GM12801 (cell line): ENCODE data around the gene CACNA2D1.

Experiments
- TF ChIP-seq, protein P1 (sequence below): IDR thresholded peaks from one replicate; pipeline ENCODE4 v1.5.1; 2011; ENCODE audit warnings: control low read depth; ENCODE audit not compliant: insufficient read length; ENCODE audit errors: extremely low read depth

Gene CACNA2D1

GRCh38 chr7:82080254-82080927 lies 363.2 kb downstream of the CACNA2D1 start:
- TF ChIP-seq, protein P1, sequence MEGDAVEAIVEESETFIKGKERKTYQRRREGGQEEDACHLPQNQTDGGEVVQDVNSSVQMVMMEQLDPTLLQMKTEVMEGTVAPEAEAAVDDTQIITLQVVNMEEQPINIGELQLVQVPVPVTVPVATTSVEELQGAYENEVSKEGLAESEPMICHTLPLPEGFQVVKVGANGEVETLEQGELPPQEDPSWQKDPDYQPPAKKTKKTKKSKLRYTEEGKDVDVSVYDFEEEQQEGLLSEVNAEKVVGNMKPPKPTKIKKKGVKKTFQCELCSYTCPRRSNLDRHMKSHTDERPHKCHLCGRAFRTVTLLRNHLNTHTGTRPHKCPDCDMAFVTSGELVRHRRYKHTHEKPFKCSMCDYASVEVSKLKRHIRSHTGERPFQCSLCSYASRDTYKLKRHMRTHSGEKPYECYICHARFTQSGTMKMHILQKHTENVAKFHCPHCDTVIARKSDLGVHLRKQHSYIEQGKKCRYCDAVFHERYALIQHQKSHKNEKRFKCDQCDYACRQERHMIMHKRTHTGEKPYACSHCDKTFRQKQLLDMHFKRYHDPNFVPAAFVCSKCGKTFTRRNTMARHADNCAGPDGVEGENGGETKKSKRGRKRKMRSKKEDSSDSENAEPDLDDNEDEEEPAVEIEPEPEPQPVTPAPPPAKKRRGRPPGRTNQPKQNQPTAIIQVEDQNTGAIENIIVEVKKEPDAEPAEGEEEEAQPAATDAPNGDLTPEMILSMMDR = no peak

DNA sequence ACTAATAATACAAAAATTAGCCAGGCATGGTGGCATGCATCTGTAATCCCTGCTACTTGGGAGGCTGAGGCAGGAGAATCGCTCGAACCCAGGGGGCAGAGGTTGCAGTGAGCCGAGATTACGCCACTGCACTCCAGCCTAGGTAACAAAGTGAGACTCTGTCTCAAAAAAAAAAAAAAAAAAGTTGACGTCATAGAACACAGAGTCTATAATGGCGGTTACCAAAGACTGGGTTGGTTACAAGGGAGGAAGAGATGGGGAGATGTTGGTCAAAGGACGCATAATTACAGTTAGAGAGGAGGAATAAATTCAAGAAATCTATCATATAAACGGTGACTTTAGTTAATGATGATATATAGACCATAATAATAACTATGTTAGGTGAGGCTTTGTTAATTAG lies 364.1 kb downstream of the CACNA2D1 start:
- TF ChIP-seq, protein P1 = no peak

GRCh38 chr7:82078807-82079206 lies 364.8 kb downstream of the CACNA2D1 start:
- TF ChIP-seq, protein P1 = no peak

DNA sequence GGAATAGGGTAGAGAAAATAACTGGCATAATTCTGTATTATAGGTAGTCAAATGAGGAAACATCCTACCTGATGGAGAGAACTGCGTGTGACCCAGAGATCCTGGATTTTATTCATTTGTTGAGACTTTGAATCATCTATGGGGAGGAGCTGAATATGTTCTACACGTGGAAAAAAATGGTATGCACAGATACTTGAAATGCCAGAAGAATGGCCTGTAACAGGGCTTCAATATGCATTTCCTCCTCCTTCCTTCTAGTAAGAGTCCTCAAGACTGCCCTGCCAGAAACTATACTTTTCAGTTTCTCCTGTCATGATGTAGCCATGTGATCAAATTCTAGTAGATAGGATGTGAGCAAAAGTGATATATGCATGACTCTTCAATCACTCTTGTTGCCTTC lies 372.1 kb downstream of the CACNA2D1 start:
- TF ChIP-seq, protein P1 = no peak

DNA sequence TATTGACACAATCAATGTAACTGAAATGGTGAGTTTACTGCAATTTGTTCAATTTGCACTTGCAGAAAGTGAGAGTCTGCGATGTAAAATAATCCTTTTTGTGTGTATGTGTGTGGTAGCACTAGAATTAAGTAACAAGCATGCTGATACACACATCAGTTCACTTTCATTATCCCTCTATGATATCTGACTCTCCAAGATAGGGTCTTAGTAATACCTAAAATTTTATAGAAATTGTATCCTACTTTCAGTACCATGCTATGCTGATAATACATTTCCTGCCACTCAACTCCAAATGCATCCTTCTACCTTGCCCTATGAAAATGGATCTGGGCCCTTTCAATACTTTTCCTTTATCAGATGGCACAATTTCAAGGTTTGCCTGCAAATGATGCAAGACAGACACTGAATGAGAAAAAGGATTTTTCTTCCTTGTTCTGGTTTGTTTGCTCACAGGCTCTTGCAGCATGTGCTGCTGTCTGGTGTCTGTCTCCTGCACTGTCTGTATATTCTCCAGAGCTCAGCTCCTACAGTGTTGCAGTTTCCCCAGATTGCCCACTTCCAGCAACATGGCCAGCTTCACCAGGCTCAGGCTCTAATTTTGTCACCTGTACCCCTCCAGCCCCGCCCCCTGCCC lies 375.8 kb downstream of the CACNA2D1 start:
- TF ChIP-seq, protein P1 = no peak

GRCh38 chr7:82057476-82057875 lies 386.1 kb downstream of the CACNA2D1 start:
- TF ChIP-seq, protein P1 = no peak

DNA sequence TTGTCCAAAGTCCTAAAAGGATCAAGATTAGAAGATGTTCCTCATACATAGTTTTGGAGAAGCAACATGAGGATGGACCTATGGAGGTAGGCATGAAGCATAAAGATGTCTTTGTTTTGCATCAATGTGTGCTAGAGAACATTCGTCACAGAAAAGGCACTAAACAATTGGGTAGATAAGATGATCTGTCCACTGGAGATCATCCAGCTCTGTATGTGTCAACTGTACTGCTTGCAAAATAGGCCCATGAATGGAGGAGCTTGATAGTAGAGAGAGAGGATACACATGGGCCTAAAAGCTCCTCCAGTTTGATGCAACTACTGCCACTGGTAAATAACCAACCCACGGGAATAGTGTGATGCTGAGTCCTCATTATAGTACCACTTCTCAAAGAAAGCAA lies 387.3 kb downstream of the CACNA2D1 start:
- TF ChIP-seq, protein P1 = no peak
